Epithelial cell of proximal tubule (primary cell): Measurements from ENCODE around the gene ALG8. TPM values are rescaled to one million over a fixed set of nuclear protein-coding genes. Genes with fewer than 3 reads are reported as not detected.

ENCODE experiments used
- DNase-seq: peaks from one replicate; pipeline ENCODE4 v3.0.0-alpha.2; 2011; ENCODE audit warnings: low read depth
- H3K4me3 ChIP-seq: 2 replicates; pipeline ENCODE4 v1.5.1; 2011; ENCODE audit warnings: low read depth, mild to moderate bottlenecking, low read length
- total RNA-seq: library from RNA; depleted of rRNA; stranded (reverse); fragments of >200 nt; gene quantifications from 2 replicates; pipeline ENCODE4 v1.2.3, GENCODE V29; 2015
- TF ChIP-seq, protein P1 (sequence below): conservative IDR thresholded peaks from 2 replicates; pipeline ENCODE4 v1.5.1; 2012; ENCODE audit warnings: low read depth, mild to moderate bottlenecking, low read length

The ALG8 gene
- total RNA-seq, 1 donor from 2014 or later, result 38.1 TPM

DNA sequence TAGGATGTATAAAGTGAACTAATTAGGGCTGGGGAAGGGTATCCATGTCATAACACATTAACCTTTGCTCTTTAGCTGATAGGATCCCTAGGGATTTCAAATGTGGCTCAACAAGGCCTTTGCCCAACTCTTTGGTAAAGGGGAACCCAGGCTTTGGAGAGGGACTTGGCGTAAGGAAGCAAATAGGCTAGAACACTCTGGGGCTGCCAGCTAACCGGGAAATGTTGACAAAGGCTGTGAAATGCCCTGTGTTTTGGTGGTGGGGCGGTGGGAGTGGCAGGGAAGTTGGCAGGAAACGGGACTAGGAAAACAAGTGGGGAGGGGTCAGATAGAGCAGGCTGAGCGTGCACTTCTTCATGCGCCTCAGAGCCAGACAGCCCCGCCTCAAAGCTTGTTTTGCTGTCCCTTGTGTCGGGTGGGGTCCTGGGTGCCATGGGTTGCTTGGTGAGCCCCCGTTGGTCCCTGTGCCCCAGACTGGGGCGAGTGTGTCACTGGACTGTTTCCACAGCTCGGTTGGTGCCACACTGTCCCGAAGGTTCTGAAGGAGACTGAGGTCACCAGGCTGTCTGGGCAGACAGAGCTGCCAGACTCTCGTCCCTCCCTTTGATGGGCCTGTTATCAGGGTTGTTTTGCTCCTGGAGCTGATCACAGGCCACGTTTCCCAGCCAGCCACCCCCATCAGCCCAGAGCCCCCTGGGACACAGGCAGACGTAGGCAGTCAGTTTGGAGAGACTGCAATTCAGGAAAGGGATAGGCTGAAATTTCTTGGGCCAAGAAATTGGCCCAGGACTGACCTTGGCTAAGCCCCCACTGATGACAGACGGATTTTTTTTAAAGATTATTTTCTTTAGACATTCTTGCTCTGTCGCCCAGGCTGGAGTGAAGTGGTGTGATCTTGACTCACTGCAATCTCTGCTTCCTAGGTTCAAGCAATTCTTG, 29.4 kb upstream of the ALG8 start:
- TF ChIP-seq, protein P1, sequence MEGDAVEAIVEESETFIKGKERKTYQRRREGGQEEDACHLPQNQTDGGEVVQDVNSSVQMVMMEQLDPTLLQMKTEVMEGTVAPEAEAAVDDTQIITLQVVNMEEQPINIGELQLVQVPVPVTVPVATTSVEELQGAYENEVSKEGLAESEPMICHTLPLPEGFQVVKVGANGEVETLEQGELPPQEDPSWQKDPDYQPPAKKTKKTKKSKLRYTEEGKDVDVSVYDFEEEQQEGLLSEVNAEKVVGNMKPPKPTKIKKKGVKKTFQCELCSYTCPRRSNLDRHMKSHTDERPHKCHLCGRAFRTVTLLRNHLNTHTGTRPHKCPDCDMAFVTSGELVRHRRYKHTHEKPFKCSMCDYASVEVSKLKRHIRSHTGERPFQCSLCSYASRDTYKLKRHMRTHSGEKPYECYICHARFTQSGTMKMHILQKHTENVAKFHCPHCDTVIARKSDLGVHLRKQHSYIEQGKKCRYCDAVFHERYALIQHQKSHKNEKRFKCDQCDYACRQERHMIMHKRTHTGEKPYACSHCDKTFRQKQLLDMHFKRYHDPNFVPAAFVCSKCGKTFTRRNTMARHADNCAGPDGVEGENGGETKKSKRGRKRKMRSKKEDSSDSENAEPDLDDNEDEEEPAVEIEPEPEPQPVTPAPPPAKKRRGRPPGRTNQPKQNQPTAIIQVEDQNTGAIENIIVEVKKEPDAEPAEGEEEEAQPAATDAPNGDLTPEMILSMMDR, result no peak
- no peak for DNase-seq
- H3K4me3 ChIP-seq, result no peak overlapping the region

- no peak for DNase-seq
- TF ChIP-seq, protein P1, result no peak
- H3K4me3 ChIP-seq, result no peak overlapping the region
Measured at GRCh38 chr11:78166855-78167469, 27.5 kb upstream of the ALG8 start.

- DNase-seq, result no peak
- TF ChIP-seq, protein P1, result no peak
- H3K4me3 ChIP-seq, result no peak overlapping the region
Measured at GRCh38 chr11:78164471-78164870, 25.0 kb upstream of the ALG8 start.

DNA sequence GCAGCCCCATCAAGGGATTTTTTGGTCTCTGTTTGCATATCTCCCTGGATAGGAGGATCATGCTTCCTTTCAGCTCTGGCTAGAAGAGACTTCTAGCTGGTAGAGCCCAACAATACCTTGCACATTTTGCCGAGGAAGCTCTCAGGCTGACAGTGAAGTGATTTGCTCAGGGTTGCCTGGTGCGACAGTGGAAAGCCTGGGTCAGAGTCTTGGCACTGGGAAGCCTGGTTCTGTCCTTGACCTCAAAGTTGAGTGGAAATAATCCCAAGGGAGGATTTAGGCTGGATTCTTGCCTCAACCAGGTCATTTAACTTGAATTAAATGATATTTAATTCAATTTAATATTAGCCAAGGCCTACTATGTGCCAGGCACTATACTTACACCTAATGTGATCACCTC, 24.4 kb upstream of the ALG8 start:
- no peak overlapping the region for H3K4me3 ChIP-seq
- no peak for DNase-seq
- TF ChIP-seq, protein P1, result no peak

DNA sequence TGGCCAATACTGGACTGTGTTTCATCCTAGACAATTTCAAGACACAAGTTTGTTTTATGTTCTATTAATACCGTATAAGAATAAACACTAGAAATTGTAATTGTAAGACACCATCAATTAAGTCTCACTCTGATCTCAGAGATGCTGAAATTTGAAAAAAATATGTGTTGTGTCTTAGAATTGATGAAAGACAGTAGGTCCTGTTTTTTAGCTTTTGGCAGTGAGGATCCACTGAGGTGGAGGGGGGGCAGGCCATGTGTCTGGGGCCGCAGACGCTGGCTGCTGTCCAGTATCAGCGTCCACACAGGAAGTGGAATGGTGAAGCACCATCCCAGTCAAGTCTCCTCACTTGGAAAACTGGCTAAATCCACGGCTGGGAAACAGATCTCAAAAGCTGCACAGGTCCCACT, 22.5 kb upstream of the ALG8 start:
- TF ChIP-seq, protein P1, result no peak
- H3K4me3 ChIP-seq, result no peak overlapping the region
- no peak for DNase-seq

GRCh38 chr11:78161346-78161745, 21.9 kb upstream of the ALG8 start:
- no peak overlapping the region for H3K4me3 ChIP-seq
- TF ChIP-seq, protein P1, result no peak
- DNase-seq, result no peak
